ENCODE data around the gene MBNL1. TPM values are rescaled to one million over a fixed set of nuclear protein-coding genes. Genes with fewer than 3 reads are reported as not detected.

Gene MBNL1
- total RNA-seq, 4 donors from 2014 or later = 413 to 774 (median 604) TPM

GRCh38 chr3:152229692-152230091 lies 39.0 kb upstream of the MBNL1 start:
- no peak for TF ChIP-seq CTCF (IDR thresholded peaks at IDR 0.05; ENCODE audit: low read depth)

GRCh38 chr3:152230370-152230769 lies 38.4 kb upstream of the MBNL1 start:
- TF ChIP-seq CTCF (IDR thresholded peaks at IDR 0.05; ENCODE audit: low read depth) = no peak

GRCh38 chr3:152232001-152232400 lies 36.7 kb upstream of the MBNL1 start:
- TF ChIP-seq CTCF (IDR thresholded peaks at IDR 0.05; ENCODE audit: low read depth) = no peak

- no peak for TF ChIP-seq CTCF (IDR thresholded peaks at IDR 0.05; ENCODE audit: low read depth)
These were observed 36.0 kb upstream of the MBNL1 start for GRCh38 chr3:152232679-152233078.

GRCh38 chr3:152234657-152235375 lies 33.9 kb upstream of the MBNL1 start:
- no peak for TF ChIP-seq CTCF (IDR thresholded peaks at IDR 0.05; ENCODE audit: low read depth)

GRCh38 chr3:152235709-152236298 lies 32.9 kb upstream of the MBNL1 start:
- TF ChIP-seq CTCF (IDR thresholded peaks at IDR 0.05; ENCODE audit: low read depth) = no peak

- no peak for TF ChIP-seq CTCF (IDR thresholded peaks at IDR 0.05; ENCODE audit: low read depth)
These were observed 32.0 kb upstream of the MBNL1 start for GRCh38 chr3:152236716-152237115.
